Measurements from ENCODE around the gene ZRSR2.

Gene ZRSR2

DNA sequence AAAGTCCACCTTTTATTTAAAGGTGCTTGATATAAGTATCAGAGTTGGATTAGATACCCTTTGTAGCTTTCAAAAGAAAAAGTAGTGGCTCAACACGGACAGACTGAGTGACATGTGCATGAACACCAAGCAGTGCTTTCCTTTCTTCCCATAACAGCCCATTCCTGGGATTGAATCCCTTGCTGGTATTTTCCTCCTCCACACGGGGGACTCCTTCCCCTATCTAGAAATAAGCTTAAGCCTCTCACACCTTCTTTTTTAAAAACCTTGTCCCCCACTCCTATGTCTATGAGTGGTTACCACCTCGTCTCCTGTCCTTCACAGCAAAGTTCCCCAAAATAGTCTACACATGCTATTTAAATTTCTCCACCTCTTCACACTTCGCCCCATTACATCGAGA lies 59.3 kb downstream of the ZRSR2 start:
- no peak for DNase-seq (ENCODE audit: low read depth in 2 of 3, low spot score in 1 of 3)

DNA sequence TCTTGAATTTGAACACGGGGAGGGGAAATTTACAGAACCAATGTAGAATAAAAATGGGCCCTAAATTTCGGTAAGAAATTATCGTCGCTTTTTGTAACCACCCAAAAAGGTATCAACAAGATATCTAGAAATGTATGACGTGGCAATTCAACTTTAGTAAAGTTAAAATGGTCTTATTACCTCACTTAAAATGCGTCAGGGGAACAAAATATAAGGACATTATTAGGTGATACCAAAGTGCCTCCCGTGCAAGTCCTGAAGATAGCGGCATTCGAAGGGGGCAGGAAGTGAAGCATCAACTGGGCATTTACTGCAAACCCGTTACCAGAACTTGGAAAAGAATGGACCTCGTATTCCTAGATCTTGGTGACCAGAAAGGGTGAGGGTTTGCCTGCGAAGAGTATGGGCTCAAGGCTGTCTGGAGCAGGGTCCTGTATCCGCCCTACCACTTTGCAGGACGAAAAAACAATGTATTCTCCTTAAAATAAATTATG lies 63.3 kb downstream of the ZRSR2 start:
- no peak for DNase-seq (ENCODE audit: low read depth in 2 of 3, low spot score in 1 of 3)

DNA sequence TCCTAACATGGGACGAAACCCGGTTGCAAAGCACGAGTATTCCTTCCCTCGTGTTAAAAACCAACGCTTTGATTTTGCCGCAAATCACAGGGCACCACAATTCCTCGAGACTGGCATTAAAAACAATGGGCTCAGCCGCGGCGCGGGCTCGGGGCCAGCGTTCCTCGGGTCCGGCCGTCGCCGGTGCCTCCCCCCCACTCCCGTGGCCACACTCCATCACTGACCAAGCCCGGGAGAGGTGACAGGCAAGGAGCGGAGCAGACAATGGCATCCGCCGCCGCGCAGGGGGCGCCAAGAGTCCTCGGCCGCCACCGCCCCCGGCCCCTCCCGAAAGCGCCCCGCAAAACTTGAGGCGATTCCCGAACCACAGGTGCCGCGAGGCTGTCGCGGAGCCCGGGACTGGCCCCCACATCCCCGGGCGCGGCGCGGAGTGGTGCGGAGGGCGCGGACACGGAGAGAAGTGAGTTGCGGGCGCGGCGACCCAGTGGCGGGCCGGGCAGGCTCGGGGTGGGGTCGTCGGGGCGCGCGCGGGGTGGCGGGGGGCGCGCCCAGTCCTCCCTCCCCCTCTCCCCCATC lies 63.9 kb downstream of the ZRSR2 start:
- peak; percentile 3 to 14 (median 6) for DNase-seq (ENCODE audit: low read depth in 2 of 3, low spot score in 1 of 3)

DNA sequence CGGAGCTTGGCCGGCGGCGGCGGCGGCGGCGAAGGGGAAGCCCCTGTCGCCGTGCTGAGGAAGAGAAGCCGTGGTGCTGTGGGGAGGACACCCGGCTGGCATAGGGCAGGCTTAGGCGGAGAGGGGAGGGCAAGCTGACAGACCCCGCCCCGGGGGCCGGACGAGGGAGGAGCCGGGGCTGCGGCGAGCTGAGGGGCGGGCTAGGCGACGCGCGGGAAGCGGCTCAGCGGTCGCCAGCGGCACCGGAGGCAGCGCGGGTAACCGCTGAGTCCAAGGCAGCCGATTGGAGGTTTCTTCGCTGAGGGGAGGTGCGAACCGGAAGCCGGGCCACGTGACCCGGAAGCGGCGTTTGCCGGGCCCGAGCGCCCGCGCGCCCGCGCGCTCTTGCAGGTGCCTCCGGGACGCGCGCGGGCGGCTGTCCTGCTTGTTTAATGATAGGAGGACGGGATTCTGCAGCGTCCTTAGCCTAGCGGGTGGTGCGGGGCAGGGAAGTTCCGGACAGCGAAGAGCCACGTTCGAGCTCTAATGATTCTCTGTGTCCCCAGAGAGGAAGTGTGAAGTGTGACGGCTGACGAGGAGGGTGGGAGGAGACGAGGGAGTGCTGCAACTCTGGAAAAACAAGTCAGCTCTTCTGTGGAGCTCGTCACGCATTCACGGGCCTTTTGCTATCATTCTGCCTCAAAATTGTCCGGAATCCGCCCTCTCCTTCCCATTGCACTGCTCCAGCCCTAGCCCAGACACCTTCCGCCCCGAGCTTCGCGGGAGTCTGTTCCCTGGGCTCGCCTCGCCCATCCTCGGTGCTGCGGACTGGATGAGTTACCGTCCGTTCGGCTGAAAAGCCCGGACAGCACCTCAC lies 64.7 kb downstream of the ZRSR2 start, which contains the start of gene AP1S2:
Gene AP1S2 (minus strand): TSS at position 102 of the 856 bp plus-strand sequence. CDS start 2,289 bp downstream, outside the sequence.
- peak; percentile 82 to 93 (median 85) for DNase-seq (ENCODE audit: low read depth in 2 of 3, low spot score in 1 of 3)

DNA sequence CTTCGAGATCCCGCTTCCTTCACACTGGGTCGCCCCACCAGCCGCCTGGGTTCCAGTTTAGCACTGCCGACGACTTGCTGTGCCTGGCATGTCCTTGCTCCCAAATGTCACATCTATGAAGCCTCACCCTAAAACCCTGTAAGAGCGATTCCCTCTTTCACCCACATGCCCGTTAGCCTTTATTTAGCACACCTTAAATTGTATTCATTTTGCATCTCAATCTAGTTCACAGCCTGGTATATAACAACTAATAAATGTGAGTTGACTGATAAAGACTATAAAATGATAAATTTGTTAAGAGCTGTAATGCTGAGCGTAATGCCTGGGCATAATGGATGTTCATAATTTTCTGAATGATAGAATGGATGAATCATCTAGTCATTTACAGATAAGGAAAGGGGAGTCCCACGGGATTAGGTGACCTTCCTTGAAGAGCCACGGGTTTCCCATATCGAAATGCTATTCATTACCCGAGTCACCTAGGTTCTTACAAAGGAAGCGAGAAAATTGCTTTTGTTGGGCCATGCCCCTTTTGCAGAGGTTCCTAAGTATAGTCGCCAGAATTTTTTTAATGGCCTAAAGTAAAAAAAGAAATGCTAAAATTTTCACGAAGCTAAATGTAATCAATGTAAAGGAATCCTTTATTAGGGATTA lies 65.4 kb downstream of the ZRSR2 start:
- DNase-seq (ENCODE audit: low read depth in 2 of 3, low spot score in 1 of 3), result no peak

DNA sequence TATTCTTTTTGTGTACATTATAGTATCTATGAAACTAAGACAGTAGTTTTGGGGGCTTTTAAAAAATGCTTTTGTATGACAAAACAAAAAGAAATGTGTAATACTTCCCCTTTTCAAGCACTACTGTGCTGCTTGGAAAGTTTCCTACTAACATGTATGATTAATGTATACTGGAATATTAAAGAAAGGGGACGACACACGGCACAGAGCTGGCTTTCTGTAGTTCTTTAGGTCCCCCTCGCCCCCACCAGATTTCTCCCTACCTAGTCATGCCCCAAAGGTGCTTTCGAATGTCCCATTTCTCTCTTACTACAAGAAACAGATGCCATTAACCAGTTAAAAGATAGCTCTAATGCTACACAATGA lies 65.9 kb downstream of the ZRSR2 start:
- no peak for DNase-seq (ENCODE audit: low read depth in 2 of 3, low spot score in 1 of 3)

DNA sequence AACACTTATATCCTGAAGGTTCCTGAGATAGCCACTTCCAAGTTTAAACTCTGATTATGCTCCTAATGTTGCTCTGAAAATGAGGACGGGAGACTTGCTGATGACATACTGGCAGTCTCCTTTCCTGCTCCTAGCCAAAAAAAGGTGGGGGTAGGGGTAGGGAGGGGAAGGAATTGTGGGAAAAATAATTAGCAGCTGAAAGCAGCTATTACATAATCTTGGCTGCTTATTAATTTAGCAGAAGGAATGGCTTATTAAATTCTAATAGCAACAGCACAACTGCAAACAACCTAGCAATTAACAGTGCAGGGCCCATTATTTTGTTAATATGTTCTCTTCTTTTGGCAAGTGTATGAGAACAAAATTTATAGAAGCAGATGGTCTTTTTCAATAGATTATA lies 66.4 kb downstream of the ZRSR2 start:
- DNase-seq (ENCODE audit: low read depth in 2 of 3, low spot score in 1 of 3), result no peak

DNA sequence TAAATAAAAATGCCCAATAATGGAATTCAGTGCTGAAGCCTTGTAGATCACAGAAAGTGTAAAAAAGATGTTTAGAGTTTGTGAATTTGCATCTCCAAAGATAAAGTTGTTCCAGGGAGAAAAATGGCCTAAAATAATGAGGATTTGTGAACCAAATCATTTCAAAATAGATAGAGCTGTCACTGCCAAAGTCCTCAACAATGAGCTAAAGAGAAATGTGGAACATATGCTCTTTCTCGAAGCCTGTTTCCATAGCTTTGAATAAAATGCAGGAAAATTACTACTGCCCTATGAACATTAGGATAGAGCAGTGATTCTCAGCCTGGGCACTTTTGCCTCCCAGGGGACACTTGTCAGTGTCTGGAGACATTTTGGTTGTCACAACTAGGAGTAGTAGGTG lies 67.8 kb downstream of the ZRSR2 start:
- DNase-seq (ENCODE audit: low read depth in 2 of 3, low spot score in 1 of 3), result no peak

DNA sequence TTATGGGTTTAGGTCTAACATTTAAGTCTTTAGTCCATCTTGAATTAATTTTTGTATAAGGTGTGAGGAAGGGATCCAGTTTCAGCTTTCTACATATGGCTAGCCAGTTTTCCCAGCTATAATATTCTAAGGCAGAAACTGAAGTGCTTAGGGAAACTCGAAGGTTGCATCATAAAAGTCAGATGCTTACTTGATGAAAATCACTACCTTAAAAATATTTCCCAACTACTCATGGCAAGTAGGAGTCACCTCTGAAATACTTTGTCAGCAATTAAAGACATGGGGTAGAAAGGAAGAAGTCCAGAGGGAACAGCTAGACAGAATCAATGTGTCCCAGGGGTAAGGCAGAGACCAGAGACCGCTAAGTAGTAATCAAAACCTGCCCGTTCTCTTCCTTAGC lies 70.6 kb downstream of the ZRSR2 start:
- DNase-seq (ENCODE audit: low read depth in 2 of 3, low spot score in 1 of 3), result no peak

DNA sequence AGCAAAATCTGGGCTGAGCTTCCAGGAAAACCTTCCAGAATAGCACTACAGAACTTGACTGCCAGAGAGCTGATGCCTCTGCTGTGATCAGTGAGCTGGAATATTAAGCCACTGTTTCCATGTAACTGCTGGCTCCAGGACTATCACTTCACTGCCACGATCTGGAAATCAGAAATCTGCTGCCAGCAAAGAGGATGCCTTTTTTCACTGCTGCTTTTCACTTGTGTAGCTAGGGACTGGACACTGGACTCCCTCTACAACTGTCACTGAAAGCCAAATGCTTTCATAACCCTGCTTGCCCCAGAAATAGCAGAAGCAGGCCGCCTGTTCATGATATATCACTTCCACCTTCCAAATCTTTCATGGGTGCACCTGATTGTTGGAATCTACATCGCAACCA lies 73.7 kb downstream of the ZRSR2 start:
- DNase-seq (ENCODE audit: low read depth in 2 of 3, low spot score in 1 of 3), result no peak

DNA sequence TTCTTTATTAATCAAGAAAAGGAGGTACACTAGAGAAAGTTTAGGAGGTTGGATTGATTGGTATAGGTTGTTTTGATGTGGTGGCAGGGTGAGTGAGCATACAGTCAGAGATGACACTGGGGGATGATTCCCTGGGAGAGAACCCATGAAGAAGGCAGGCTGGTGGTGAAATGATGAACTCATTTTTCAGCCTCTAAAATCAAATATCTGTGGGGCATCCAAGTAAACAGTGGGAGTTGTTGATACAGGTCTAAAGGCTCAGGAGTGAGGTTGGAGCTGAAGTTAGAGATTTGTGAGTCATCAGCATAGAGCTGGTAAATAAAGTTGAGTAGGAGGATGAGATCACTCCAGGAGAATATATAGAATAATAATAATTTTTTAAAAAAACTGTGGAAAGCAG lies 74.3 kb downstream of the ZRSR2 start:
- no peak for DNase-seq (ENCODE audit: low read depth in 2 of 3, low spot score in 1 of 3)

DNA sequence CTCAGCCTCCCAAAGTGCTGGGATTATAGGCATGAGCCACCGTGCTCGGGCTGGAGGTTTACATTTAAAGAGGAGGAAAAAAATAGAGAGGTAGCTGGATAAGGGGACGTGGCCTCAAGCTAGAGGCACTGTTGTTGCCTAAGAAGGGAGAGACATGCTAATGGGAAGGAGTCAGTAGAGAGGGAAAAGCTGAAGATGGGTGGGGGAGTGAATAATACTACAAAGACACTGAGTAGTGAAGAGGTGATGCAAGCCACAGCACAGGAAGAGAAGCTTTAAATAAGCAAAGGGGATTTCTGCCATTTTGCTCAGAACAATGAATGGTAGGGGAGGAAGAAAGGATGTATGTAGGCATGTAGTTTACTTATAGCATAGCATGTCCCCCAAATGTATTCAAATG lies 75.9 kb downstream of the ZRSR2 start:
- no peak for DNase-seq (ENCODE audit: low read depth in 2 of 3, low spot score in 1 of 3)

DNA sequence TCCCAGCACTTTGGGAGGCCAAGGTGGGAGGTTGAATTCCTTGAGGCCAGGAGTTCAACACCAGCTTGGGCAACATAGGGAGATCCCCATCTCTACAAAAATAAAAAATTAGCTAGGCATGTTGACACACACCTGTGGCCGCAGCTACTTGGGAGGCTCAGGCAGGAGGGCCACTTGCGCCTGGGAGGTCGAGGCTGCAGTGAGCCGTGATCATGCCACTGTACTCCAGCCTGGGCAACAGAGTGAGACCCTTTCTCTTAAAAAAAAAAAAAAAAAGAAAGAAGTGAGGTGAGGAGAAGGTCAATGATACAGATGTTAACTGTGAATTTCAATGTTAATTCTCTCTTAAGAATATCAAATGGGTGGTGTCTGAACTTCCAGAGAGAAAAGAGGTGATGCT lies 79.4 kb downstream of the ZRSR2 start:
- no peak for DNase-seq (ENCODE audit: low read depth in 2 of 3, low spot score in 1 of 3)

DNA sequence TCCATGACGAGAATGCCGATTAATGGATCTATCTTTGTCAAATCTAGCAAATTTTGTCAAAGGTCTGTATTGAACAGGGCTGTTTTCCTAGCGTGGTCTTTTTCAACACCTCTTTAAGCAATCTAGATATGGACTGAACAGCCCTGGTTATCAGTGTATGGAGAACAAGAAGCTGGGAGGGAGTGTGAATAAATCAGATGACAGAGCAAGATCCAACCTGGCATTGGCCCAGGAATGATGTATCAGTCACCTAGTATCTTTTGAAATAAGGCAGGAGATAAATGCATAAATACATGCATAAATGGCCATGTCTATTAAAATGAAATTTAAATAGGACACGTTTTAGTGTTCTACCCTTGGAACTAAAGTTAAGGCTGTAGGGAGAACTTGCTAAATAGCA lies 80.0 kb downstream of the ZRSR2 start:
- no peak for DNase-seq (ENCODE audit: low read depth in 2 of 3, low spot score in 1 of 3)

Measured in stimulated activated CD4-positive, alpha-beta T cell treated with anti-CD3 and anti-CD28 coated beads, Interleukin-12 subunit alpha, Interleukin-12 subunit beta, amount 100 ng/mL, for 48 hours (primary cell).